Left colon (tissue), 2 donors: ENCODE measurements around the gene MTG2. TPM values are rescaled to one million over a fixed set of nuclear protein-coding genes. Genes with fewer than 3 reads are reported as not detected.

Experiments
- ATAC-seq: fragments of 200-7000 bp; cut with Tn5 transposase; one replicate; pipeline ENCODE4 v1.9.1; 2020; ENCODE audit warnings: mild to moderate bottlenecking, moderate library complexity
- DNase-seq, 2 donors: peaks; one replicate each; pipeline ENCODE4 v3.0.0-alpha.2; 2020
- intact Hi-C, 2 donors: fragments of 100-400 bp; cut with DNase I in 1 of 2; cut with micrococcal nuclease in 1 of 2; formaldehyde crosslinking; loops; one replicate each; pipeline versions ENCODE4 v1.11.2 to v1.14.0; 2022; cut with DNase I, micrococcal nuclease
- total RNA-seq, 2 donors: library from RNA; stranded (reverse); fragmentation: NEBNext Ultra II Directional; extraction: Animal tissue kit (Norgen Biotek cat#: 25700); gene quantifications; one replicate each; pipeline ENCODE4 v1.2.1, GENCODE V29; 2021
- donor health status: DM: no; HTN: no; CAD: no.
- donor health status: DM: yes; HTN: yes; CAD: no.

Gene MTG2
- total RNA-seq, 2 donors from 2014 or later = 26.3 to 34.3 TPM

DNA sequence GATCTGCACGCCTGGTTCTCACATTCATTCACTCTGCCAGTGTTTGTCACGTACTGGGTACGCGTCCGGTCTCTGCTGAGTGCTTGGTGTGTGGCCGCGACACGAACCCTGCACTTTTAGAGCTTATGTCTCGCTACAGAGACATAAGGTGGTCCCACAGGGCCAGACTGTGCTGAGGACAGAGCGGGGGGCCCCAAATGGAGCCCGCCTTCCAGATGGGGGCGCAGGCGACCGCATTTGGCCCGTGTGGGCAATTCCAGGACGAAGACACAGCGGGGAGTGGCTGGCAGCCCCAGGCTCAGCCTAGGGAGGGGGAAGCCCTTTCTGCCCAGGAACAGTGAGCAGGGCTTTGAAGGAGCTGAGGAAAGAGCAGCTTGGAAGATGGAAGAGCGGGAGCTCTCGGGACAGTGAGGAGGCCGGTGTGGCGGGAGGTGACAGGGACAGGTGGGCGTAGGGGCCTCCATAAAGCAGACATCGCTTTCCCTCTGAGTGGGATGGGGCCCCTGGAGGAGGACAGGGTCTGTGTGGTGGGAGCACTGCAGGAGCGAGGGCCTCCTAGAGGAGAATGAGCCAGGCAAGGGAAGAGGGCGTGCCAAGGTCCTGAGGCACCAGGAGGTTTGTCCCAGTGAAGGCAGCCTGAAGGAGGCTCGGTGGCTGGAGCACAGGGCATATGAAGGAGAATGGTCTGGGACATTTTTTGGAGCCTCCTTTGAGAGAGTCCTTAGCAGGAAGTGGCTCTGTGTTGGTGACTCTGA is 7.8 kb upstream of the MTG2 start:
- ATAC-seq (no peak), DNase-seq (no peak)
- intact Hi-C loops = no loop called here

DNA sequence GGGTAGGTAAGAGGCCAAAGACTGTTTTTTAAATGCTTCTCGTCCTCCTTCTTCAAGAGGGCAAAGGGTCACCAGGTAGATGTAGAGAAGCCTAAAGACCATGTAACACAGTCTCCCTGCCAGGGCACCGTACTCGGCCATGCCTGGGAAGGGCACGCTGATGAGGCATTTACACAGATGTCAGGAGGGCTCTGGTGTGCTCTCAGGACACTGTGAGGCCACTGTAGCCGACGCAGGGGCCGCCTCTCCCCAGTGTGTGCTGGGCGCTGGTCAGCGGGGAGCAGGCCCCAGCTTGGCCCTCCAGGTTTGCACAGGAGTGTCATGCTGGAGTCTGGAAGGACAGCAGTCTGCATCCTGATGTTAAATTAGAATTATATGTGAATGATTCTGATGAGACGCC is 7.1 kb upstream of the MTG2 start:
- ATAC-seq = no peak
- intact Hi-C loops = no loop called here
- DNase-seq = no peak

DNA sequence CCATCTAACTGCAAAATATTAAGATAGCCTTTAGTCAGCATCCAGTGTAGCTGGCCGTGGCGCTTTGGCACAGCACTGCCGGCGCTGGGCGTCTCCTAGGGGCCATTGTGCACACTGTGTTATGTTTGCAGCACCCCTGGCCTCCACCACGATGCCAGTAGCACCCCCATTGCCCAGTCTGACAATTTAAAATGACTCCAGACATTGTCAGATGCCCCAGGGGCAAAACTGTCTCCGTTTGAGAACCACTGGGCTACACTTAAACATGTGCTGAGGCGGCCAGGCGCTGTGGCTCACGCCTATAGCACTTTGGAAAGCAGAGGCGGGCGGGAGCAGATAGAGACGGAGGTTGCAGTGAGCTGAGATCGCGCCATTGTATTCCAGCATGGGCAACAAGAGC is 6.0 kb upstream of the MTG2 start:
- DNase-seq (no peak), ATAC-seq (no peak)
- intact Hi-C loops = no loop called here

DNA sequence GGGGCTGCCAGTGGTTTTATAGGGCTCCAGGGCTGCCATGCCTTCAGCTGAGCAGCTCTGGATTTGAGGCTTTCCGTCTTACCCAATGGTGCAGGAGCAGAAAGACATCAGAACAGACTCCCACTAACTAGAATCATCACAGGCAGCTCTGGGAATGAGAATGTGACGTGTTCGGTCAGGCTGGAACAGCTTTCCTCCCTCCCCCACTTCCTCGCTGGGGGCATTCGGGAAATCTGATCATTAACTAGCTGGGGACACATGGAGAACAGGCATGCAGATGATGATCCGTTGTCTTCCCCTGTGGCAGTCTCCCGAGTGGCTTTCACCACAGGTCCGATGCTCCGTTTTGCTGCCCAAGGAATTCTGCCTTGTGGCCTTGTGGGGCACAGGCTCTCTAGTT is 5.5 kb upstream of the MTG2 start:
- DNase-seq (no peak), ATAC-seq (no peak)
- intact Hi-C loops = no loop called here

DNA sequence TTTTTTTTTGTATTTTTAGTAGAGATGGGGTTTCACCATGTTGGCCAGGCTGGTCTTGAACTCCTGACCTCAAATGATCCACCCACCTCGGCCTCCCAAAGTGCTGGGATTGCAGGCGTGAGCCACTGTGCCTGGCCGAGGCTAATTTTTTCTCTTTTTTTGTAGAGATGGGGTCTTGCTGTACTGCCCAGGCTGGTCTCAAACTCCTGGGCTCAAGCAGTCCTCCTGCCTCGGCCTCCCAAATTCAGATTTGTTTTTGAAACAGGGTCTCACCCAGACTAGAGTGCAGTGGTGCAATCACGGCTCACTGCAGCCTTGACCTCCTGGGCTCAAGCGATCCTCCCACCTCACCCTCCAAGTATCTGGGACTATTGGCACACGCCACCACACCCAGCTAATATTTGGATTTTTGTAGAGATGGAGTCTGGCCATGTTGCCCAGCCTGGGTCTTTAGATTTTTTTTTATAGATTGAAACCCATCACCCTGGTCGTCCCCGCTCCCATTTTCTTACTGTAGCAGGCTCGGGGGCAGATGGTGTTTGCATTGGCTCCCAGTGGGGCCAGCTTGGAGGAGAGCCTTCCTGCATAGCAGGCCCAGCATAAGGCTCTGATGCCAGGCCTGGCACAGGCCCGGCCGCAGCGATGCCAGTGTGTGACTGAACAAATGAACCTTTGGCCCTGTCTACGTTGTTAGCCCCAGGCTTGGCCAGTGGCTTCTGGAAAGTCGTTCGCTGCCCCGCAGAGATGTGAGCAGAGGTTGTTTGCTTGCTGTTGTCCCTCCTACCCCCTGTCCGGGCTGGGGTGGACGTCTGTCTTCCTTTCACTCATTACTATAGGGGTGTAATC is 4.3 kb upstream of the MTG2 start:
- DNase-seq (no peak), ATAC-seq (no peak)
- intact Hi-C loops = no loop called here

DNA sequence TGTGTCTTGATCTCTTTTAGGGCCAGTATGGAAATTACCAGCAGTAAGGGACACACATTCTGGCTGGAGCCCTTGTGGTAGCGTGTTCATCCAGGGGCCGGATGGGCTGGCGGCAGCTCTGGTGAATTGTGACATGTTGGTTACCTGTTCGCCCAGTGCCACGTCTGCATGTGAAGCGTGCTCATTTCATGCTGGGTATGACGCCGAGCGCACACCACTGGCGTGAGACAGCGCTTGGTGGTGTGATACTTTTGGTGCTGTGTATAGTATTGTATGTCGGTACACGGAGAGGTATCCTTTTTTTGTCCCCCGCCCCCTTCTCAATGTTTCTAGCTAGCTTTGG is 3.7 kb upstream of the MTG2 start:
- ATAC-seq (no peak), DNase-seq (no peak)
- intact Hi-C loops = no loop called here

DNA sequence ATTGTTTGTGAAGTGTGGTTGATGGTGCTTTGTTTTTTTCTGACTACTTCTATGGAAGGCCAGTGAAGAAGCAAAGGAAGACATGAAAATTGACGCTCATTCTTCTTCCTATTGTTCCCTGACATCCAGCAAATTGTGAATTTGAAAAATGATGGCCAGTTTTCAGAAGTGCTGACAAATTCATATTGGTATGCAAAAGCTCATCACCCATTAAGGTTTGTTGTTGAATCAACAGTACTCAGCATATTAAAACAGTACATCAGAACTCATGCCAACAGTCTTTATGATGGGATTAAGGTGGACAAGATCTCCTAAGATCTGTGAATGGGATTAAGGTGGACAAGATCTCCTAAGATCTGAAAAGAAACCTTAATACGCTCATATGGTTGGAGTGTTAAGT is 1.0 kb upstream of the MTG2 start:
- DNase-seq (no peak), ATAC-seq (no peak)
- intact Hi-C loops = no loop called here

DNA sequence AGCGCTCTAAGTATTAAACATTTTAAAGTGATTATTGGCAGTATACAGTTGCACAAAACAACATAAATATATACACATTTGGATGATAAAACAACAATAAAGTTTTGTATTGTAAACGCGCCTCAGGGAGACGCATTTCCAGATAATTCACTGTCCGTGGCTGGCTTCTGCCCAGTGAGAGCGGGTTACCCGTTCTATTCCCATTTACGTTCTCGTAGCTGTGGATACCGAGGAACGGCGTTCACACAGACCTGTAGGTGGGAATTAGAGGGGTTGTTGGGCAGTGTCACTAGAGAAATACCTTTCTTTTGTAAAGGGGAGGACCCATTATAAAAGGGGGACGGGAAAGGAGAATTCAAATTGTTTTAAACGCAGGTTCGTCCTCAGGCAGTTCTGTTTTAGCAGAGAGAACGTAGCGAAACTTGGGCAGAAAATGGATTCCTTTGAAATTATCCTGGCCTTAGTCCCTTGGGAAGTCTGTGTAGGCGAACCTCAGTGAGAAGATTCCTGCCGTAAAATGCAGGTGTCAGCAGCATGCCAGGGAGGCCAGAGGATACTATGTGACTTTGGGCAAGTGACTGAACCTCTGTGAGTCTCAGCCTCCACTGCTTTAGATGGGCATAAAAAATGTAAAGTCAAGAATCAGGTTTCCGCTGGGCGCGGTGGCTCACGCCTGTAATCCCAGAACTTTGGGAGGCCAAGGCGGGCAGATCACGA is 756 bp downstream of the MTG2 start:
- intact Hi-C loops = no loop called here
- ATAC-seq (no peak), DNase-seq (no peak)

DNA sequence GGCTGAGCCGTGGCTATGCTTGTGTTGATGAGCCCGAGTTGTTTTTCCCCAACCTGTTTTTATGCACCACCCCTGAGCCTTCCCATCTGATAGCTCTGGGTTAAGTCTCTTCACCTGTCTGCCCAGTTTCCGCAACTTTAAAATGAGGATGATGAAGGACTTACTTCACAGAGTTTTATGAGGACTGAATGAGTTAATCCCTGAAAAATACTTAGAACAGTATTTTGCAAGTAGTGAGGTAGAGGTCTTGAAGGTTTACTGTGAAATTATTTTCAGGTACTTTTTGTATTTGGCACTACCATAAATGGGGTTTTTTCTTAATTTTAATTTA is 3.2 kb downstream of the MTG2 start:
- ATAC-seq = no peak
- no peak for DNase-seq
- intact Hi-C loops = no loop called here

DNA sequence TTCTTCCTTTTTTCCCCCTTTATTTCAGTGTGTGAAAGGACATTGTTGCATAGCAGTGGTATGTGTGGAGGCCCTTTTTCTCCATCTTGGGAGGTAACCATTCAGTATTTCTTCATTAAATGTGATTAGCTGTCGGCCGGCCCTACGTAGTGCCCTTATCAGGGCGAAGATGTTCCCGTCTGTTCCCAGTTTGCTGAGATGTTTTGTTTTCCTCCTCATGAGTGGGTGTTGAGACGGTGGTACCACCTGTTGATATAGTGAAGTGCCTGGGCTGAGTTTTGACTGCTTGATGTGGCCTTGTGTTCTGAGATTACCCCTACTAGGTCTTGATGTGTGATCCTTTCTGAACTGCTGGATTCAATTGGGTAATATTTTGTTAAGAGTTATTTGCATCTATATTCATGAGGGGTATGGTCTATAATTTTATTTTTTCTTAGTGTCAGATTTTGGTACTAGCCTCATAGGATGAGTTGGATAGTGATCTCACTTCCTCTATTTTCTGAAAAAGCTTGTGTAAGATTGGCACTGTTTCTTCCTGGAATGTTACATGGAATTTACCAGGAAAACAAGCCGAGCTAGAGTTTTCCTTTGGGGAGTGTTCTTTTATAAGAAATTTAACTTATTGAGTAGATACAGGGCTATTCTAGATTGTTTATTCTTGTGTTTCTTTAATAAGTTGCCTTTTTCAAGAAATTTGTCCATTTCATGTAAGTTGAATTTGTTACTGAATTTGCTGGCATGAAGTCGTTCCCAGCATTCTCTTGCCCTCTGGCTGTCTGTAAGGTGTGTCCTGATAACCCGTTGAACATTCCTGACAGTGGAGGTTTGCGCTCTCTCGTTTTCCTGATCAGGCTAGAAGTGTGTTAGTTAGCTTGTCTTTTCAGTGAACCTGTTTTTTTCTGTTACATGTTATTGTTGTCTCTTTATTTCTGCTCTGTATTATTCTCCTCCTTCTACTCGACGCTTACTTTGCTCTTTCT is 4.3 kb downstream of the MTG2 start:
- intact Hi-C loops = no loop called here
- ATAC-seq (no peak), DNase-seq (no peak)

DNA sequence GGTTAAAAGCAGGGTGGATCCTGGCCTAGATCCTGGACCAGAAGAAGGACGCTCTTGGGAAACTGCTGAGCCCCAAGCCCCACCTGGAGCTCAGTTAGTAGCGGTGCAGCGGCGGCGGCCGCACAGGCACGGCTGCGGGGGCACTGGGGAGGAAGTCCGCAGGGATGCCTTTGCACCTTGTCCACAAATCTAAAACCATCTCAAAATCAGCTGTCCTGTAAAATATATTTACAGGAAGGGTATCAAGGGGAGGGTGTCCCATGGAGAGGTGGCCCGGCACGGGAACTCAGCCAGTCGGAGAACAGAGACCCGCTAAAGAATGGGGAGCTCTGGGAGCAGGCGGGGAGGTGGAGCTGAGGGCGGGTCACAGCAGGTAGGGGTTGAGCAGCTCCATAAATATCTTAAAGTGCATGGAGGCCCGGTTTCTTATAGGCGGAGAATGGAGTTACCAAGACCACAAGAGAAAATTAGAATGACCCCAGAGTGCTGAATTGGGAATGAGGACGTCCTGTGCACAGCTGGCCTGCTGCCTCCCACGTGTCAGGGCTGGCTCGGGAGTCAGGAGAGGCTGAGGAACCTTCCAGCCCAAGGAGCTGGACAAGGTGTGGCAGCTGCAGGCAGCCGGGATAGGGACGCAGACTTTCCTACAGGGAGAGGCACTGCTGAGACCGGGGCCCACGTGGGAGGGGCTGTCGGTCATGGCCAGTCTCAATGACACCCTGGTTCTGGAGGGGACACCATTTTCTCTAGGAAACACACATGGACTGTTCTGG is 8.0 kb downstream of the MTG2 start:
- ATAC-seq = no peak
- DNase-seq = no peak
- intact Hi-C loops = no loop called here

DNA sequence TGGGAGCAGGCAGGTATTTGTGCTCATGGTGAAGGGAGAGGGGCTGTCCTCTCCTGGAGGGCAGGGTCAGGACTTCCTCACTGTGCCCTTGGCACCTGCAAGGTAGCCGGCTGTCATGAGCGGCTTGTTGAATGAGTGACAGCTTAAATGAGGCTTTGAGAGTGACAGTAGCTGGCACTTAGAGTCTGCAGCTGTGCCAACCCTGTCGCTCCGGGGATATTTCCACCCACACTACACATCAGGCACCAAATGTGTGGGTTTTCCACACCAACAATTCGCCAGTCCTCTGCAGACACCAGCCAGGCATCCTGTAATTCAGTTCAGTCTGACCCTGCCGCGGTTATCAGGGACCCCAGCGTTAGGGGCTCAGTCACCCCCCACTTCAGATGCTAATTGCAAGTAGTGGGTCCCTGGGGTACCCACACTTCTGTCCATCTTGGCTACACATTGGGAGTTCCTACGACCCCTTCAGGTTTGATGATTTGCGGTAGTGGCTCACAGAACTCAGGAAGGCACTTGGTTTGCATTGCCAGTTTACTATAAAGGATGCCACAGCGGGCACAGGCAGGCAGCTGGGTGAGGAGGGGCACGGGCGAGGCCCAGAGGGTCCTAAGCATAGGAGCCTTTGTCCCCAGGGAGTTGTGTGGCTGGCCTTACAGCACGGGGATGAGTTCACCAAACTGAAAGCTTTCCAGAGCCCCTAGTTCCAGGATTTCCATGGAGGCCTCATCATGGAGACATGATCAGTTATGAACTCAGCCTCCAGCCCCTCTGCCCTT is 9.1 kb downstream of the MTG2 start:
- intact Hi-C loops = no loop called here
- no peak for ATAC-seq
- DNase-seq = no peak

DNA sequence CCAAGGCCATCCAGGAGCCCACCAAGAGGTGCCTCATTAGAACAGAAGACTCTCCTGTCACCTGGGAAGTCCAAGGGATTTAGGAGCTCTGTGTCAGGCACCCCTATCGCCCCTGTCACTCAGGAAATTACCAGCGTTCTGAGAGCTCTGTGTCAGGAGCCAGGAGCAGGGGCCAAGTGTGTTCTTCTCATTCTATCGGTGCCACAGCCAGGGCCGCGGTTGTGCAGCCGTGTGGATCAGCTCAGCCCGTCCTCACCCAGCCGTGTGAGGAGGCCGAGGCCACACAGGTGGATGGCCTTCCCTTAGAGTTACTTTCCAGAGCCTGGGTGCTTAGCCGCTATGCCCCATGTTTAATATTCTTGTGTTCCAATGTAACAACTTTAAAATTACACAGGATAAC is 9.8 kb downstream of the MTG2 start:
- intact Hi-C loops = no loop called here
- ATAC-seq (no peak), DNase-seq (no peak)

DNA sequence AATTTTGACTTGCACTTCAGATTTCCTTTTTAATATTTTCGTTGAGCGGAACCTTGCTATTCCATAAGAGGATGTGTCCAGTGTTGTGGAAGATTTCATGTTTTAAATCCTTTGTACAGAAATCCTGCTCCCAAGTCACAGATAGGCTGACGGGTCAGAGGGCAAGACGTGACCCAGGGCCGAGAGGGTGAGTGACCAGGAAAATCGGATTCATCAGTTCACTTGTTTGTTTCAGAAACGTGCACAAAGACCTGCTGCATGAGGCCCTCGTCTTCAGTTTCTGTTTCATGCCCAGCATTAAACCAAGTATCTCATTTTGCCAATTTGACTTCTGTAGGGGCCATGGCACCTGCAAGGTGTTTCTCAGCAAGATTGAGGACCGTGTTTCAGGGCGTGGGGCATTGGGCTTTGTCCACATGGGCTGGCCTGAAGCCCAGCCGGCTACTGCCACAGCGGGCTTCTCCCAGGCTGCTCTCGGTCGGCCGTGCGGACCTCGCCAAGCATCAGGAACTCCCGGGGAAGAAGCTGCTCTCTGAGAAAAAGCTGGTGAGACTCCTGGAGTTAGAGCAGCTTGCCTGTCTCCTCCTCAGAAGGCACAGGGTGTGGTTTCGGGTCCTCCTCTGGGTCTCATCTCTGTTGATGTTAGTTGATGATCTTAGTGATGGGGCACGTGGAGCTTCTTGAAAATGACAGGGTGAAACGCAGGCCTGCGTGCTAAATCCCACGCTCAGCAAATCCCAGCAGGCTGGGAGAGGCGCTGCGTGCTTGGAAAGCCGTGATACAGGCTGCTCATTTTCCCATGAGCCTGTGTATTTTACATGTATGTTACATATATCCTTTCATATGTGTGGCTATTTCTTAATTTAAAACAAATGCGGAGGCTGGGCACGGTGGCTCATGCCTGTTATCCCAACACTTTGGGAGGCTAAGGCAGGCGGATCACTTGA is 10.5 kb downstream of the MTG2 start:
- intact Hi-C loops = no loop called here
- ATAC-seq (no peak), DNase-seq (no peak)

DNA sequence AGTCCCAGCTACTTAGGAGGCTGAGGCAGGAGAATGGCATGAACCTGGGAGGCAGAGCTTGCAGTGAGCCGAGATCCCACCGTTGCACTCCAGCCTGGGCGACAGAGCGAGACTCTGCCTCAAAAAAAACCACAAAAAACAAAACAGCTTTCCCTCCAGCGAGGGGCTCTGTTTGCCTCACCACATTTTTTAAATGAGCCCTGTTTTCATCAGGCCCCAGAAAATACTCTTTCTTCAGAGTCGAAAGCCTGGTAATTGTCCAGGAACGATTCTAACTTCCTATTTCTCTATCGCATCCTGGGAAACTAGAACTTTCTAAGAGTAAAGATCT is 12.2 kb downstream of the MTG2 start:
- no peak for ATAC-seq
- intact Hi-C loops = no loop called here

DNA sequence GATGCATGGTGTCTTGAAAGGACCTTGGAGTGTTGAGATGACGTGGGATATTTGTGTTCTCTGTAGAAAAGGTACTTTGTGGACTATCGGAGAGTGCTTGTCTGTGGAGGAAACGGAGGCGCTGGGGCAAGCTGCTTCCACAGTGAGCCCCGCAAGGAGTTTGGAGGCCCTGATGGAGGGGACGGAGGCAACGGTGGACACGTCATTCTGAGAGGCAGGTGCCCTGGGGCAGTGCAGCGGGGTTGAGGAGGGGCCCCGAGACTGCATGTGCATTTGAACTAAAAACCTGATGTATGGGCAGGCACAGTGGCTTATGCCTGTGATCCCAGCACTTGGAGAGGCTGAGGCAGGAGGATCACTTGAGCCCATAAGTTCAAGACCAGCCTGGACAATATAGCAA is 12.9 kb downstream of the MTG2 start:
- ATAC-seq (no peak), DNase-seq (no peak)
- intact Hi-C loops = no loop called here

More for the DNA sequence above, 12.2 kb downstream of the MTG2 start:
- DNase-seq = no peak

DNA sequence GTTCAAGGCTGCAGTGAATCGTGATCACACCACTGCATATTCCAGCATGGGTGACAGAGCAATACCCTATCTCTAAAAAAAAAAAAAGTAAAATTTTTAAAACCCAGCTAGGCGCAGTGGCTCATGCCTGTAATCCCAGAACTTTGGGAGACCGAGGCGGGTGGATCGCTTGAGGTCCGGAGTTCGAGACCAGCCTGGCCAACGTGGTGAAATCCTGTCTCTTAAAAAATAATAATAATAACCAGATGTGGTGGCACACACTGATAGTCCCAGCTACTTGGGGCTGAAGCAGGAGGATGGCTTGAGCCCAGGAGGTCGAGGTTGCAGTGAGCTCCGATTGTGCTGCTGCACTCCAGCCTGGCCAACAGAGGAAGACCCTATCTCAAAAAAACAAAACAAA is 13.5 kb downstream of the MTG2 start:
- intact Hi-C loops = no loop called here
- DNase-seq (no peak), ATAC-seq (no peak)
